ENCODE measurements around the gene TBL3. TPM values are rescaled to one million over a fixed set of nuclear protein-coding genes. Genes with fewer than 3 reads are reported as not detected.
"Not testable (repeated sequence)": the region's sequence is repeated elsewhere in the genome, so short reads cannot be mapped to it uniquely, and the experiment has no call there.

The TBL3 gene
- total RNA-seq, 5 donors from 2014 or later (not counting 1 experiment from before 2014, with no cell fraction given) = 21.1 to 45.6 (median 36.9) TPM

DNA sequence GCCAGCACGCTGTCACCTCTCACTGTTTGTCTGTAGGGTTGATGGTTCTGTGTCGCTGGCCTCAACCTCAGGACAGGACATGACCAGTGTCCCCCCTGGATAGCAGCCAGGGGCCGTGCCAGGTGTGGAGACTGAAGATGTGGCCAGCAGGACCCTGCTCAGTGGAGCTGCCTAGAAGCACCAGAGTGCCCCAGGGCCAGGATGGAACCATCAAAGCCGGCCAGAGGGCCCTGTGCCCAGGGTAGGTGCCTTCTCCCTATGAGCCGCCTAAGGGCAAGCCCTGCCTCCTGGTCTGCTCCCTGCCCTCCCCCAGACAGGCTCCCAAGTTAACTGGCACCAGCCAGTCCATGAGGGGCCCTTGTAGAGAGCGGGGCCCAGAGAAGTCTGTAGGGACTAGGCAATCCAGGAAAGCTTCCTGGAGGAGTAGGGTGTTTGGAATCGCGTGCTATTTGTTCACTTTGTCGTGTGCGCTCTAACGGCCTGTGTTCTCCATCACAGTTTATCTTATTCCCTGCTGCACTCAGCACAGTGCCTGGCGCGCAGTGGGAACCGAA is 13.1 kb upstream of the TBL3 start:
- Histone ChIP-seq H3K9me3 (no peaks in the 10 kb centered on the region), H3K27me3 (replicated peaks in 1 of 2; ENCODE audit: control insufficient read depth in 2 of 2, extremely low read depth in 1 of 2, insufficient read depth in 2 of 2, low read length in 1 of 2) (peaks cover 0 to 11% of the 10 kb centered on the region in 2 experiments), H3K4me3 (ENCODE audit: control insufficient read depth in 1 of 2, extremely low read depth in 1 of 2, low read length in 1 of 2) (peak overlapping the region; percentile 40 to 90), H3K27ac (ENCODE audit: low read length) (no peak overlapping the region), H3K4me1 (ENCODE audit: control insufficient read depth in 1 of 2, extremely low read depth in 1 of 2, insufficient read depth in 2 of 2, low read length in 2 of 2) (peaks cover 11 to 50% of the 10 kb centered on the region in 2 experiments), H3K36me3 (ENCODE audit: control insufficient read depth in 2 of 2, extremely low read depth in 1 of 2, insufficient read depth in 1 of 2, low read length in 1 of 2) (peaks cover 7 to 26% of the 10 kb centered on the region in 2 donors)
- no peaks in the 10 kb centered on the region for H3K27me3 Mint-ChIP-seq
- CTCF ChIA-PET = interaction anchor here in 1 of 2 donors (1.2 kb wide), 1 partner anchor 13 kb away, joined by 4 read pairs; the partner anchor contains the start of gene TBL3
- peaks cover 16% of the 10 kb centered on the region for H3K36me3 Mint-ChIP-seq
- POLR2A ChIA-PET = no interaction called here
- no peak overlapping the region for H3K27ac Mint-ChIP-seq
- peak in 3 of 4 experiments; percentile 1 to 4 (median 1) for ATAC-seq (replicated peaks in 1 of 4)
- no peak for DNase-seq
- H3K4me3 Mint-ChIP-seq = peak overlapping the region; percentile 90 to 91 (median 91)
- peaks cover 27 to 41% (median 40%) of the 10 kb centered on the region in 3 donors for H3K4me1 Mint-ChIP-seq
- H3K9me3 Mint-ChIP-seq = no peaks in the 10 kb centered on the region
- 51% methylated on average over 9 of the region's 14 CpGs for WGBS (ENCODE audit: insufficient coverage)

DNA sequence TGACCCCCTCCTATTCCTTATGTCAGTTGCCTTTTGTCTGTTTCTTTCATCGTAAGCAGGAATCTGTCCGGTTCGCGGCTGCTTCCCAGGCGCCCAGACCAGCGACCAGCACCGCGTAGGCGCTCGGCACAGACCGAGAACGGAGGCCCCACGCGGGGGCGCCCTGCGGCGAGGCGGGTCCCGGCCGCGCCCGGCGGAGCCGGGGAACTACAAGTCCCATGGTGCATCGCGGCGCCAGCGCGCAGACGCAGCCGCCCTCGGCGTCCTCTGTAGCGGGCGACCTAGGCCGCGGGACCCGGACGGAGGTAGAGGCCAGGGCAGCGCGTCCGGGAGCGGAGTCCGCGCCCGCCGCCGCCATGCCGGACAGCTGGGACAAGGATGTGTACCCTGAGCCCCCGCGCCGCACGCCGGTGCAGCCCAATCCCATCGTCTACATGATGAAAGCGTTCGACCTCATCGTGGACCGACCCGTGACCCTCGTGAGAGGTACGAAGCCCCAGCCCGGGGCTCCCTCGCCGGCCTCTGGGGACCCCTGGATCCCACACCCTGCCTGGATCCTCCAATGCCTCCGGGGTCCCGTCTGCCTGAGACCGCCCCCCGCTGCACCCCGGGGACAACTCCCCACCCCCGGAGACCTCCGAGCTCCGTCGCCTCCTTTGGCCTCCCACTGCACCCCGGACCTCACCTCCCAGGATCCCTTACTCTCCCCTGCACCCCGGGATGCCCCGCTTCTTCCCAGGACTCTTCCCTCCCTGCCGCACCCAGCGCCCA is 12.4 kb upstream of the TBL3 start, which contains the start of gene NDUFB10:
NDUFB10 (plus strand) TSS at position 270 of the 771 bp plus-strand sequence; CDS start at position 357, 87 bp downstream.
- ATAC-seq (replicated peaks in 1 of 4) (peak; percentile 83 to 93 (median 88)), DNase-seq (peak; percentile 68 to 95 (median 84))
- no peaks in the 10 kb centered on the region for H3K27me3 Mint-ChIP-seq
- under 1% methylated on average over 79 of the region's 79 CpGs for WGBS (ENCODE audit: insufficient coverage)
- Histone ChIP-seq H3K4me3 (ENCODE audit: control insufficient read depth in 1 of 2, extremely low read depth in 1 of 2, low read length in 1 of 2) (peak within 1 kb of the TSS; percentile 64 to 90), H3K36me3 (ENCODE audit: control insufficient read depth in 2 of 2, extremely low read depth in 1 of 2, insufficient read depth in 1 of 2, low read length in 1 of 2) (peaks cover 7 to 26% of the 10 kb centered on the region in 2 donors), H3K9me3 (no peaks in the 10 kb centered on the region), H3K4me1 (ENCODE audit: control insufficient read depth in 1 of 2, extremely low read depth in 1 of 2, insufficient read depth in 2 of 2, low read length in 2 of 2) (peaks cover 12 to 55% of the 10 kb centered on the region in 2 experiments), H3K27me3 (replicated peaks in 1 of 2; ENCODE audit: control insufficient read depth in 2 of 2, extremely low read depth in 1 of 2, insufficient read depth in 2 of 2, low read length in 1 of 2) (peaks cover 0 to 5% of the 10 kb centered on the region in 2 experiments), H3K27ac (ENCODE audit: low read length) (peak within 1 kb of the TSS; percentile 70)
- peak within 1 kb of the TSS; percentile 90 to 91 (median 91) for H3K4me3 Mint-ChIP-seq
- H3K36me3 Mint-ChIP-seq = peaks cover 21% of the 10 kb centered on the region
- H3K9me3 Mint-ChIP-seq = no peaks in the 10 kb centered on the region
- ChIA-PET POLR2A (no interaction called here), CTCF (interaction anchor here in 1 of 2 donors (1.2 kb wide), 1 partner anchor 12 kb away, joined by 4 read pairs; the partner anchor contains the start of gene TBL3)
- peak within 1 kb of the TSS; percentile 93 for H3K27ac Mint-ChIP-seq
- H3K4me1 Mint-ChIP-seq = peaks cover 32 to 46% (median 43%) of the 10 kb centered on the region in 3 donors

DNA sequence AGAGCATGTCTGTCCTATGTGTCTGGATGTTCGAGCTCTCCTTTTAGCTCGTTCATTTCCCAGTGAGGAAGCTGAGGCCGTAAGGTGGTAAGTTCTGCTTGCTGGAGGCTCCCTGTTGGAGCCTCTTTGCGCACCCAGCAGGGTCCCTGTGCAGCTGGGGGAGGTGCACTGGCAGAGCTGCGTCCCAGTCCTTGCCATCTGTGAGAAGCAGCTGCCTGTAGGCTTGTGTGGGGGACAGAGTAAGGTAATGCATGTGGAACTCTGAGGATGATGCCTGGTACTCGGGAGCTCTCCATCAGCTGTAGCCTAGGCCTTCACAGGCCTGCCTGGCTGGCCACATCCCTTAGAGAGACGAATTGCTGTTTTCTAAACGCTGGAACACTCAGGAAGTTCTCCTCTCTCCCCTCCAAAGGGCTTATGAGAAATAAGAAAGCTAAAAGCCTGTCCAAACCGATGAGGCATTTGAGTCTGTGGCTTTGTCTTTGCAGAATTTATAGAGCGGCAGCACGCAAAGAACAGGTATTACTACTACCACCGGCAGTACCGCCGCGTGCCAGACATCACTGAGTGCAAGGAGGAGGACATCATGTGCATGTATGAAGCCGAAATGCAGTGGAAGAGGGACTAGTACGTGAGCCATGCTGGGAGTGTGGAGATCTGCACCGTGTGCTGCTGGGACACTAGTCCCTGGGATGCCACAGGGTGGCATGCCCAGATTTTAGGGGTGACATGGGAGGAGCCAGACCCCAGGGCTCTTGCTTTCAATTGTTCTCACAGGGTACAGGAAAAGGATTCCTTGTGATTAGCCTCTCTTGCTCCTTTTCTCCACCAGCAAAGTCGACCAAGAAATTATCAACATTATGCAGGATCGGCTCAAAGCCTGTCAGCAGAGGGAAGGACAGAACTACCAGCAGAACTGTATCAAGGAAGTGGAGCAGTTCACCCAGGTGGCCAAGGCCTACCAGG is 10.9 kb upstream of the TBL3 start:
- Mint-ChIP-seq H3K27ac (peak overlapping the region; percentile 93), H3K9me3 (no peaks in the 10 kb centered on the region), H3K4me1 (peaks cover 37 to 53% (median 49%) of the 10 kb centered on the region in 3 donors), H3K36me3 (peaks cover 21% of the 10 kb centered on the region), H3K4me3 (peak overlapping the region; percentile 90 to 91 (median 91)), H3K27me3 (no peaks in the 10 kb centered on the region)
- Histone ChIP-seq H3K4me1 (ENCODE audit: control insufficient read depth in 1 of 2, extremely low read depth in 1 of 2, insufficient read depth in 2 of 2, low read length in 2 of 2) (peaks cover 12 to 63% of the 10 kb centered on the region in 2 experiments), H3K4me3 (ENCODE audit: control insufficient read depth in 1 of 2, extremely low read depth in 1 of 2, low read length in 1 of 2) (no peak overlapping the region), H3K36me3 (ENCODE audit: control insufficient read depth in 2 of 2, extremely low read depth in 1 of 2, insufficient read depth in 1 of 2, low read length in 1 of 2) (peaks cover 7 to 26% of the 10 kb centered on the region in 2 donors), H3K27ac (ENCODE audit: low read length) (peak overlapping the region; percentile 44), H3K9me3 (no peaks in the 10 kb centered on the region), H3K27me3 (replicated peaks in 1 of 2; ENCODE audit: control insufficient read depth in 2 of 2, extremely low read depth in 1 of 2, insufficient read depth in 2 of 2, low read length in 1 of 2) (peaks cover 0 to 4% of the 10 kb centered on the region in 2 experiments)
- ChIA-PET CTCF (interaction anchor here in 1 of 2 donors (0.5 kb wide), 1 partner anchor 54 kb away, joined by 3 read pairs; no protein-coding TSS in a partner anchor), POLR2A (interaction anchor here in 1 of 2 donors (0.5 to 0.6 kb wide), 2 partner anchors 18 to 484 kb away, joined by 3 to 8 read pairs; partner anchors contain the start of gene MSRB1)
- WGBS (ENCODE audit: insufficient coverage) = 32% methylated on average over 15 of the region's 20 CpGs
- no peak for ATAC-seq (replicated peaks in 1 of 4)
- peak in 3 of 35 experiments; percentile 19 to 50 (median 35) for DNase-seq

DNA sequence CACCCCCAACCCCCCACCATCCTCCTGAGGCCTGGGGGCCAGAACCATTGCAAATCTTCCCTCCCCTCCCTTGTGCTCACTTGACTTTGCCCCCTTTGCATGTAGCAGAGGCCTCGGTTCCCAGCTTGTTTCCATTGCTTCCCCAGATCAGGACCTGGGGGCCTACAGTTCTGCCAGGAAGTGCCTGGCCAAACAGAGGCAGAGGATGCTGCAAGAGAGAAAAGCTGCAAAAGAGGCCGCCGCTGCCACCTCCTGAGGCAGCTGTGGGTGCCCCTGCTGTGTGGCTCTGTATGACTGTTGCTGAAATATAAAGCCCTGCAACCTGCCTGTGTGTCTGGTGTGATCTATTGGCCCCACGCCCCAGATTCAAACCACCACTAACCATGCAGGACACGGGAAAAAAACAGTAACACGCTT is 10.2 kb upstream of the TBL3 start:
- no peak overlapping the region for H3K4me3 ChIP-seq (ENCODE audit: control insufficient read depth in 1 of 2, extremely low read depth in 1 of 2, low read length in 1 of 2)
- POLR2A ChIA-PET = no interaction called here
- CTCF ChIA-PET = no interaction called here
- peaks cover 37 to 53% (median 49%) of the 10 kb centered on the region in 3 donors for H3K4me1 Mint-ChIP-seq
- H3K27ac Mint-ChIP-seq = peak overlapping the region; percentile 78 to 80
- peak overlapping the region; percentile 47 for H3K27ac ChIP-seq (ENCODE audit: low read length)
- ATAC-seq (replicated peaks in 1 of 4) (no peak), DNase-seq (peak in 1 of 35 experiments; percentile 33)
- H3K4me3 Mint-ChIP-seq = peak overlapping the region; percentile 39 to 91 (median 58)
- peaks cover 12 to 65% of the 10 kb centered on the region in 2 experiments for H3K4me1 ChIP-seq (ENCODE audit: control insufficient read depth in 1 of 2, extremely low read depth in 1 of 2, insufficient read depth in 2 of 2, low read length in 2 of 2)
- H3K27me3 ChIP-seq (replicated peaks in 1 of 2; ENCODE audit: control insufficient read depth in 2 of 2, extremely low read depth in 1 of 2, insufficient read depth in 2 of 2, low read length in 1 of 2) = peaks cover 0 to 4% of the 10 kb centered on the region in 2 experiments
- no peaks in the 10 kb centered on the region for H3K27me3 Mint-ChIP-seq
- peaks cover 21% of the 10 kb centered on the region for H3K36me3 Mint-ChIP-seq
- peaks cover 7 to 26% of the 10 kb centered on the region in 2 donors for H3K36me3 ChIP-seq (ENCODE audit: control insufficient read depth in 2 of 2, extremely low read depth in 1 of 2, insufficient read depth in 1 of 2, low read length in 1 of 2)
- WGBS (ENCODE audit: insufficient coverage) = 29% methylated on average over 3 of the region's 6 CpGs
- no peaks in the 10 kb centered on the region for H3K9me3 ChIP-seq
- no peaks in the 10 kb centered on the region for H3K9me3 Mint-ChIP-seq

DNA sequence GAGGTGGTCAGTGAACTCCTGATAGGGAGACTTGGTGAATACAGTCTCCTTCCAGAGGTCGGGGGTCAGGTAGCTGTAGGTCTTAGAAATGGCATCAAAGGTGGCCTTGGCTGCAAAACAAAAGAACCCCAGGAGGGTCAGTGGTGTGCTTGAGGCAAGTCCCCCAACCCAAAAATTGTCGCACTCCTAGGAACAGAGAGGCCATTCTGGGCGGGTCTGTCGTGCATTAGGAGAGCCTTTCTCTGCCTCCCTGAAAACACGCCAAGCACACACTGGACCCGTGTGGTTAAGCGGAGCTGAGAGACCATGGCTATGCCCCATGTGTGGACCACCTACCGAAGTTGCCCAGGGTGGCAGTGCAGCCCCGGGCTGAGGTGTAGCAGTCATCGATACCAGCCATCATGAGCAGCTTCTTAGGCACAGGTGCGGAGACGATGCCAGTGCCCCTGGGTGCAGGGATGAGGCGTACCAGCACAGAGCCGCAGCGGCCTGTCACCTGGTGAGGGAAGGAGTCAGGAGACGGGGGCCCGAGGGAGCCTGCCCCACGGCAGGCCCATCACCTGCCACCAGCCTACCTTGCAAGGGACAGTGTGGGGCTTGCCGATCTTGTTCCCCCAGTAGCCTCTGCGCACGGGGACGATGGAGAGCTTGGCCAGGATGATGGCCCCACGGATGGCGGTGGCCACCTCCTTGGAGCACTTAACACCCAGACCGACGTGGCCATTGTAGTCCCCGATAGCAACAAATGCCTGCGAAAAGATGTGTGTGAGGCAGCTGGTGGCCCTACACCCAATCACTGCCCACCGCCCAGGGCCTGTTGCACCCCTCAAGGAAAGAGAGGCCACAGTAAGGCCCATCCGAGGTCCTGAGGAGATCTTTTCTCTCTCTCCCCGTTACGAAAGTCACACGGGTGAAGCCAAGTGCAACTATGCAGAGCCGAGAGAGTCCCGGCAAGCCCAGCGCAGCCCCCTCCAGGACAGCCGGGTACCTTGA is 9.4 kb upstream of the TBL3 start:
- H3K4me1 ChIP-seq (ENCODE audit: control insufficient read depth in 1 of 2, extremely low read depth in 1 of 2, insufficient read depth in 2 of 2, low read length in 2 of 2) = peaks cover 12 to 65% of the 10 kb centered on the region in 2 experiments
- peaks cover 21% of the 10 kb centered on the region for H3K36me3 Mint-ChIP-seq
- peaks cover 7 to 26% of the 10 kb centered on the region in 2 donors for H3K36me3 ChIP-seq (ENCODE audit: control insufficient read depth in 2 of 2, extremely low read depth in 1 of 2, insufficient read depth in 1 of 2, low read length in 1 of 2)
- H3K27me3 Mint-ChIP-seq; H3K4me3 ChIP-seq (ENCODE audit: control insufficient read depth in 1 of 2, extremely low read depth in 1 of 2, low read length in 1 of 2); POLR2A ChIA-PET; H3K9me3 Mint-ChIP-seq; DNase-seq; ATAC-seq (replicated peaks in 1 of 4); CTCF ChIA-PET; H3K27me3 ChIP-seq (replicated peaks in 1 of 2; ENCODE audit: control insufficient read depth in 2 of 2, extremely low read depth in 1 of 2, insufficient read depth in 2 of 2, low read length in 1 of 2); H3K9me3 ChIP-seq: not testable (repeated sequence)
- peaks cover 37 to 53% (median 49%) of the 10 kb centered on the region in 3 donors for H3K4me1 Mint-ChIP-seq
- 55% methylated on average over 23 of the region's 37 CpGs for WGBS (ENCODE audit: insufficient coverage)
- peak overlapping the region; percentile 88 to 91 for H3K27ac Mint-ChIP-seq
- H3K4me3 Mint-ChIP-seq = peak overlapping the region; percentile 91 to 93 (median 91)
- peak overlapping the region; percentile 38 for H3K27ac ChIP-seq (ENCODE audit: low read length)
